HS-27A (cell line): ENCODE measurements around the gene TMEM109.

Source experiments
- DNase-seq: peaks from one replicate; pipeline ENCODE4 v3.0.0-alpha.2; 2012; ENCODE audit warnings: low read depth, missing footprints

Gene TMEM109

GRCh38 chr11:60910281-60910687 lies 3.7 kb upstream of the TMEM109 start:
- no peak for DNase-seq

GRCh38 chr11:60910711-60911380 lies 3.1 kb upstream of the TMEM109 start:
- no peak for DNase-seq

GRCh38 chr11:60912223-60912850 lies 1.6 kb upstream of the TMEM109 start:
- DNase-seq: no peak

GRCh38 chr11:60912851-60913528 lies 968 bp upstream of the TMEM109 start:
- no peak for DNase-seq

DNA sequence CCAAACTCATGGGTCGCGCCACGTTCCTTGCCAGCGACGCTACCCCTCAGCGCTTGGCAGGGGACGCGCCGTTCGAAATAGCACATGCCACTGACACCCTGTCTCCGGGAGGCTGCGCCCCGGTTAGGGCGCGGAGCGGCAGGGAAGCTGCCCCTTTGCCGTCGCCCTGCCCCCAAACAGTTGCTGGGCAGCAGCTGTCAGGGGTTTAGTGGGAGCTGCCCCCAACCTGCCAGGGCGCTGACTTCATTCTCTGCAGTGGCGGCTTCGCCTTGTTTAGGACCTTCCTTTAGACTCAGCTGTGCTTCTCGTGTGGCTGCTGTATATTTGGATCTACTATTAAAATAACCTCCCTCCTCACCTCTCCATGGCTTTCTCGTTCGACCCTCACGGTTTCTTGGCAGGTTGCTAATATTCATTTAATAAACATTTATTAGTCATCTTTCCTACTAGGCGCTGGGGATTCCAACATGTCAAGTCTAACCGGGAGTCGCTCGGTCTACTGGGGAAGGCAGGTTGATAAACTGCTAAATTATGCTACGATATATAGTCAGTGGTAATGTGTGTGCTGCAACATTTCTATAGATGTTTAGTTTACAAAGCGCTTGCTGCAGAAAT lies 782 bp downstream of the TMEM109 start:
- no peak for DNase-seq

GRCh38 chr11:60915248-60915914 lies 1.4 kb downstream of the TMEM109 start:
- DNase-seq: no peak

DNA sequence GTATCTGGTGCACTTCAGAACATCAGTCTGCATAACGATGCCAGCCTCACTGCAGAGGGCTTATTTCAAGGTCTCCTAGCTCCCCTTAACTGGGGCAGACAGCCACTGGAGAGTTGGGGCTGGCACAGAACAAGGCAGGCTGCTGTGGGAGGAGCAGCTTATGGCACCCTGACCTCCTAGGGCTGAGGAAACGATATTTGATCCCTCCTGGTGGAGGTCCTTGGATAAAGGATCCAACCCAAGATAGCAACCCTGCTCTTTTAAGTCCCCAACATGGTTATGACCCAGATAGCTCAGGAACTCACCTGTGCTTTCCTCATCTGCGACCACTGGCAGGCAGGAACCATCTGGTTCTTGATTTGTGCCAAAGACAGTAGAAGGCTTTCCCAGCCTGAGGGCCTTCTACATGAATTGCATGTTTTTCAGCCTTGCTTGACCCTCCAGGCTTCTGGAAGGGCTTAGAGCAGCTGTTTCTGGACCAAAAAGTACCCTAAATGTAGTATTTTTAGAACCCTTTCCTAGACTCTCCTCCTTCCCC lies 2.8 kb downstream of the TMEM109 start:
- no peak for DNase-seq

GRCh38 chr11:60917267-60917666 lies 3.3 kb downstream of the TMEM109 start:
- no peak for DNase-seq

DNA sequence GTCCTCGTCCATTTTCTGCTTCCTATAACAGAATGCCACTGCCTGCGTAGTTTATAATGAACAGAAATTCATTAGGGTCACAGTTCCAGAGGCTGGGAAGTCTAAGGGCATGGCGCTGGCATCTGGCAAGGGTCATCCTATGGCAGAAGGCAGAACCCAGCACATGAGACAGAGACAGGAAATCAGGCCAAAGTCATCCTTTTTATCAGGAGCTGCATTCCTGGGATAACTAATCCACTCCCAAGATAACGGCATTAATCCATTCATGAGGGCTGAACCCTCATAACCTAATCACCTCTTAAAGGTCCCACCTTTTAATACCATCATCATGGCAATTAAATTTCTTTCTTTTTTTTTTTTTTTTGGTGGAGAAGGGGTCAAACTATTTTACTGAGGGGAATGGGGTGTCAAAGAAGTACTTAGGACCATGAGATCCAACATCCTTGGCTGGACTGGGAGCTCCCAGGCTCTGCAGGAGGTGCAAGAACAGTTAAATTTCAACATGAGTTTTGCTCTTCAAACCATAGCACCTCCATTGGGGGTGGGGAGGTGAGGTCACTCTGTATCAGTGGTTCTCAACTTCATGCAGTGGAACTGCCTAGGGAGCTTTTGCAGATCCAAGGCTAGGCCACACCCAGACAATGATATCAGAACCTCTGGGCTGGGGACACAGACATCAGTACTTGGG lies 4.4 kb downstream of the TMEM109 start:
- no peak for DNase-seq

DNA sequence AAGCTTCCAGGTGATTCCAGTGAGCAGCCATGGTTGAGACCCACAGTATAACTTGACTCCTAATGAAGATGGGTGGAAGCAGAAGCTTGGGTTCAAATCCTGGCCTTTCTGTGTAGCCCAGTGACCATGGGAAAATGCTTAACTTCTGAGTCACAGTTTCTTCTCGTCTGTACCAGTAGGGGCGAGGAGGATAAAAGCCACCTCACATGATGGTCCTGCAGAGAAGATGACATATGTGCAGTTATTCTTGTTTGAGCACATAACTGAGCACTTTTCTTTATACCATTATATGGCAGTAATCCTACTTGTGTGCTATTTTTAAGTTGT lies 4.9 kb downstream of the TMEM109 start:
- DNase-seq: no peak

DNA sequence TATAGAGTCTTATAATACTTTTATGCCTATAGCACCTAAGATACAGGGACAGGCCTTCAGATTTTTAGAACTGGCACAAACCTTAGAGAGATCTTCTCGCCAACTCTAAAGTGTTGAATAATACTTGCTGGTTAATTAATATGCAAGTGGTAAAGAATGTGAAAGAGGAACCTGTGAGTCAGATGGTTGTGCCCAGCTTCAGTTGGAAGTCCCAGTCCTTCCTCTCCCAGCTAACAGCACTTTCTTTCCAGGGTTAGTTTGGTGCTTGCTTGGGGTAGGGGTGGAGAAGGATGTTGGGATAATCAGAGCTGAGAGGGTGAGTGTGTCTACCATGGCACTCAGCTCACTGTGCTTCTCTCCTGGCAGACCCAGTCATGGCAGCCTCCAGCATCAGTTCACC lies 5.4 kb downstream of the TMEM109 start:
- DNase-seq: no peak

GRCh38 chr11:60919956-60920355 lies 6.0 kb downstream of the TMEM109 start:
- DNase-seq: no peak

DNA sequence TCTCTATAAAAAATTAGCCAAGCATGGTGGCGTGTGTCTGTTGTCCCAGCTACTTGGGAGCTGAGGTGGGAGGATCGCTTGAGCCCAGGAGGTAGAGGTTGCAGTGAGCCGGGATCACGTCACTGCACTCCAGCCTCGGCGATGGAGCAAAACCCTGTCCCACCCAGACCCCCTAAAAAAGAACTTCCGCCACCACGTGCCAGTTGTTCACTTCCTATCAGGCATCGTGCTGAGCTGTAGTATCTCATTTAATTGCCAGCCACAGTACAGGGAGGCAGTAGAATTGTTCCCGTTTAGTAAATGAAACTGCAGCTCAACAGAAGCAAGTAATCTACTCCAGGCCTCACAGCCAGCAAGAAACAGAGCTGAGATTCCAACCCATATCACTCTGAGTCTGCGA lies 7.3 kb downstream of the TMEM109 start:
- DNase-seq: no peak

- DNase-seq: no peak
Measured at GRCh38 chr11:60921777-60922335, 7.9 kb downstream of the TMEM109 start.

- no peak for DNase-seq
Measured at GRCh38 chr11:60922906-60923305, 8.9 kb downstream of the TMEM109 start.

- DNase-seq: no peak
Measured at GRCh38 chr11:60923326-60923725, 9.4 kb downstream of the TMEM109 start.

DNA sequence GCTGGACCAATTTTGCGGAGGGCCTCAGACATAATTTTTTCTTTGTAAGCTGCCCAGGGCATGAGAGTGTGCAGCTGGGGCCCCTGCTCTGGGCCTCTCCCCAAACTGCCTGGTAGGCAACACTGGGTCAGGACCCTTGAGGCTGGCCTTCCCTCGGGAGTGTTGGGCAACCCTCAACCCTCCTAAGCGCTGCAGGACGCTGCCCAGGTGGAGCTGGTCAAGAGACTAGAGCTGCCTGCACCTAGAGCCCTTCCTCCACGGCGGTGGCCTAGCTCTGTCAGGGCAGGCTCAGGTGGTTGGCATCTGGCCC lies 9.8 kb downstream of the TMEM109 start:
- DNase-seq: no peak

- no peak for DNase-seq
Measured at GRCh38 chr11:60924110-60924905, 10.3 kb downstream of the TMEM109 start, which contains the start of gene TMEM132A. TSS of gene TMEM132A (plus strand) at chr11:60924460. CDS start at chr11:60924634, 174 bp downstream.

- DNase-seq: no peak
Measured at GRCh38 chr11:60924906-60925853, 11.2 kb downstream of the TMEM109 start.
